Measurements from ENCODE around the gene DEXI. TPM values are rescaled to one million over a fixed set of nuclear protein-coding genes. Genes with fewer than 3 reads are reported as not detected.

Gene DEXI
- total and polyA plus RNA-seq, 2 of the 4 experiments (the other 2 are of a cell fraction) = 43.7 to 63.6 TPM

GRCh38 chr16:10895053-10895946, 47.0 kb downstream of the DEXI start (continued):
- TF ChIP-seq FOS (IDR thresholded peaks at IDR 0.05; ENCODE audit: low read depth, low read length) = no peak

GRCh38 chr16:10892782-10893318, 49.4 kb downstream of the DEXI start:
- Histone ChIP-seq H3K18ac (ENCODE audit: low read depth, low read length) (no peak overlapping the region), H2AK9ac (replicated peaks; ENCODE audit: low read depth, low read length, poor library complexity) (no peak overlapping the region), H2BK20ac (ENCODE audit: low read depth, low read length) (no peak overlapping the region), H3K56ac (ENCODE audit: extremely low read depth, insufficient read depth, low read length) (no peak overlapping the region), H4K5ac (ENCODE audit: low read depth, low read length) (no peak overlapping the region), H3K23ac (ENCODE audit: low read depth, low read length) (no peak overlapping the region), H4K91ac (ENCODE audit: insufficient read depth, low read depth, low read length) (no peak overlapping the region), H3K79me1 (ENCODE audit: low read depth in 1 of 2, low read length in 2 of 2) (no peaks in the 10 kb centered on the region), H2BK15ac (ENCODE audit: low read depth, low read length) (no peak overlapping the region), H3K27me3 (ENCODE audit: control insufficient read depth, insufficient read depth, low read length) (peaks cover 12% of the 10 kb centered on the region), H2AK5ac (ENCODE audit: low read depth, low read length) (no peak overlapping the region), H3K36me3 (ENCODE audit: control insufficient read depth, insufficient read depth, low read length) (no peaks in the 10 kb centered on the region), H3K4ac (ENCODE audit: low read depth, low read length) (no peak overlapping the region), H4K20me1 (ENCODE audit: insufficient read depth, low read length) (0 out of 2 replicates have a peak, but pooled peaks cover 7% of the 10 kb centered on the region), H3K9me3 (ENCODE audit: control insufficient read depth, insufficient read depth, low read length) (no peaks in the 10 kb centered on the region), H2BK120ac (ENCODE audit: low read depth, low read length) (no peak overlapping the region), H3K9ac (ENCODE audit: low read depth, low read length) (no peak overlapping the region), H3K4me1 (ENCODE audit: control insufficient read depth, insufficient read depth, low read length) (no peaks in the 10 kb centered on the region), H3K4me2 (ENCODE audit: low read depth, low read length) (no peak overlapping the region), H3K27ac (ENCODE audit: insufficient read depth, low read length) (no peak overlapping the region), H3K14ac (replicated peaks; ENCODE audit: low read depth, low read length) (no peak overlapping the region), H4K8ac (ENCODE audit: low read depth in 2 of 2, low read length in 2 of 2) (no peak overlapping the region), H3K4me3 (ENCODE audit: insufficient read depth, low read depth, low read length) (no peak overlapping the region), H2AFZ (replicated peaks; ENCODE audit: low read length, poor library complexity) (no peak overlapping the region), H3K9me1 (ENCODE audit: insufficient read depth, low read length) (no peaks in the 10 kb centered on the region), H2BK5ac (ENCODE audit: low read depth, low read length, poor library complexity, severe bottlenecking) (no peak overlapping the region)
- ATAC-seq (ENCODE audit: low read depth) = no peak
- DNase-seq = no peak
- in situ Hi-C loops (cut with MboI; ENCODE audit: low sequenced_read_pairs) = no loop called here
- dilution Hi-C loops (cut with HindIII; ENCODE audit: low sequenced_read_pairs, unreplicated experiment) = no loop called here
- ChIA-PET CTCF (no interaction called here), POLR2A (ENCODE audit: unreplicated experiment) (no interaction called here)
- whole genome bisulfite sequencing, 2 experiments (ENCODE audit: extremely low coverage in 2 of 2, insufficient read length in 1 of 2) = no CpG with 5 or more reads among the region's 5 CpGs
- TF ChIP-seq CEBPB (IDR thresholded peaks at IDR 0.05; ENCODE audit: low read depth, low read length) = no peak
- no peak for TF ChIP-seq NFE2L2 (IDR thresholded peaks at IDR 0.05; ENCODE audit: low read depth, low read length)
- TF ChIP-seq MXI1 (IDR thresholded peaks at IDR 0.05; ENCODE audit: borderline replicate concordance, low read depth, low read length) = no peak
- TF ChIP-seq RCOR1 (IDR thresholded peaks at IDR 0.05; ENCODE audit: insufficient replicate concordance, low read length) = no peak
- TF ChIP-seq USF2 (IDR thresholded peaks at IDR 0.05; ENCODE audit: low read depth, low read length) = no peak
- BruUV-seq (replicated peaks) = no TSS peak
- intact Hi-C loops (cut with micrococcal nuclease) = no loop called here
